Forelimb muscle (tissue), 1 donor: Measurements from ENCODE around the gene VPS16. TPM values are rescaled to one million over a fixed set of nuclear protein-coding genes. Genes with fewer than 3 reads are reported as not detected.

ENCODE experiments used
- DNase-seq: peaks from one replicate; pipeline ENCODE4 v3.0.0-alpha.2; 2013; ENCODE audit warnings: low read depth
- polyA plus RNA-seq: library from polyadenylated mRNA; unstranded; fragments of 120-200 nt; gene quantifications from one replicate; pipeline ENCODE4 v1.2.1, GENCODE V29; 2013; ENCODE audit not compliant: insufficient read length

The VPS16 gene
- polyA plus RNA-seq = 20.0 TPM

- DNase-seq = peak; percentile 68
These were observed at the start of gene VPS16, which contains the start of gene PCED1A for GRCh38 chr20:2840138-2840966. Gene VPS16 (plus strand): TSS chr20:2840745. CDS start chr20:2840775, 30 bp downstream. Gene PCED1A (minus strand): TSS chr20:2840655. CDS start chr20:2839912, 743 bp downstream.

DNA sequence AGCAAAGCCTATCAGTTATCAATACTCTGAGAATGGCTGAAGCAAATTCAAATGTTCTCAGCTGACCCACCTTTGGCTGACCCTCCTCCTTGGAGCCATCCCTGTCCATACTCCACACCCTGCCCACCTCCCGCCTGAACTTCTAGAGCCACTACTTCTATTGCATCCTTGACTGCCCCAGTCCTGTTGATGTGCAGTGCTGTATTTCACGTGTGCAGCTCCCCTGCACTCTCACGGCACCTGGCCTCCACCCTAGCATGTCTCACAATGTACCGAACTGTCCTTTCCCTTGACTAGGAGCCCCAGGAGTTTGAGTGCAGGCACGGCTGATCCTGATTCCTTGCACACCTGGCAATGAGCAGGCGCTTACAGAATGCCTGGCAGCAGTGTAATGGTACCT, 47.1 kb upstream of the VPS16 start:
- no peak for DNase-seq

GRCh38 chr20:2794202-2794748, 46.3 kb upstream of the VPS16 start:
- no peak for DNase-seq

DNA sequence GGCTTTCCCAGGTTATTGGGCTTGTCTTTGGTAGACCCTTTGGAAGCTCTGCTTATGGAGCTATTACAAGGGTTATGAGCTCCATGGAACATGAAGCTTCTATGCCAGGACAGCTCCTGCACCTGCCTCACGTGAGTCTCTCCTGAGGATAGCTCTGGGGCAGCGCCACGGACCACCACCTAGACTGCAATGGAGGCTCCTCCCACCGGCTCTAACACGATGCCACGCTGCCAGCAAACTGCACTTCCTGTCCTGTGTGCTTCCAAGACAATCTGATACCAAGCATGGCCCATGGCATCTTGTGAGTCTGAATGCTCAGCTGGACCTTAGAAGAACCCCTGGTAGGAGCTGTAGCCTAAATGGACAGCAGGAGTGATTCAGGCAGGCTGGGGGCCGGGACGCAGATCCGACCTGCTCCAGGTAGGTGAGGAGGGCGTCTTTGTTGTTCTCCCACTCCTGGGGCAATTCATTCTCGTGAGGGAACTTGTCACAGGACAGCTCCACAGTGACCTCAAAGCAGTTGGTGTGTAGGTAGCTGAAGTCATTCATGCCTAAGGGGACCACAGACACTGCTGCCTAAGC, 45.6 kb upstream of the VPS16 start:
- DNase-seq = no peak

DNA sequence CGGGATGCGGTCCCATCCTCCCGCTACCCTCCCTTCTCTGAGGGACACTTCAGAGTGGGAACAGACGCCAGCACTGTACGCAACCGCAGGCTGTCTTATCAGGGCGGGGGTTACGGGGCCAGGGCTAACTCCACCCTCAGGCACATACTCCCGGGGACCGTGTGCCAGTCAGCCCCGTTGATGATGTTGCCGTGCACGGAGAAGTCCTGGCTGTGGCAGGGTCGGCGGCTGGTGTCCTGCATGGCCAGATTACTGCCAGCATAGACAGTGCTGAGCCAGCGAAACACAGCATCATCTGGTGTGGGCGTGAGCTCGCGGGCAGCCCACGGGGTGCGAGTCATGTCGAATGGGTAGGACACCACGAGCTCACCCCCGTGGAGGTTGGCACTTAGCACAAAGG, 45.1 kb upstream of the VPS16 start:
- no peak for DNase-seq

- DNase-seq = no peak
These were observed 44.4 kb upstream of the VPS16 start for GRCh38 chr20:2796011-2796660.

- DNase-seq = no peak
These were observed 43.2 kb upstream of the VPS16 start for GRCh38 chr20:2797136-2797983.

GRCh38 chr20:2798095-2798805, 42.3 kb upstream of the VPS16 start:
- no peak for DNase-seq

DNA sequence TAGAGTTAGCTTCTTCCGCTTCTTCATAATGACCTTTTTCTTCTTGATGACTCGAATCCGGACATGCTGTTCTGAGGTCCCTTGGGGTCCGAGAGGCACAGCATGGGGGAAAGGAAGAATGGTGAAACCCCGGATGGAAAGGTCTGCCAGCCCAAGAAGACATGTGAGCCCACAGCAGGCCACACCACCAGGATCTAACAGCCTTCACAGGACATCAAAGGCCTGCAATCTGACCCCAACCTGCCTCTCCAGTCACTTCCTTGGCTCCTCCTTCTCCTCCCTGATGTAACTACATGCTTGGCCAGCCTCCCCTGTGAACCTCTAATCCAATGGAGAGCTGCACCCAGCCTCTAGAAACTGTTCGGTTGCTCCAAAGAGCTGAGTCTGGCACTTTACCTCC, 41.7 kb upstream of the VPS16 start:
- DNase-seq = no peak

DNA sequence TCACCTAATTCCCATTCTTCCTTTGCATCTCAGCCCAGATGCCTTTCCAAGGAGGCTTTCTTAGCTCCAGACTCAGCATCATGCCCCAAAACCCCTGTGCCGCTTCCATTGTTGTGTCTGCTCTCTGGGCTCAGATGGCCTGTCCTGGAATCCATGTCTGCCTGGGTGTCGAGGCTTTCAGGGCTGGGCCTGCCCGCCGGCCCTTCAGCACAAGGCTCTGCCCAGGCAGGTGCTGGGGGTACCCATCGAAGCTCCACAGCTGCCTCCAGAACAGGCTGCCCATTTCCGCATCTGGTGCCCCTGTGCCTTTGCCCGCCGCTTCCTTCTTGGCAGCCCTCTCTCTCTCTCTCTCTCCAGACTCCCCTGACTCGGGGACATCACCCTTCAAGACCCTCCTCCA, 41.3 kb upstream of the VPS16 start:
- no peak for DNase-seq

DNA sequence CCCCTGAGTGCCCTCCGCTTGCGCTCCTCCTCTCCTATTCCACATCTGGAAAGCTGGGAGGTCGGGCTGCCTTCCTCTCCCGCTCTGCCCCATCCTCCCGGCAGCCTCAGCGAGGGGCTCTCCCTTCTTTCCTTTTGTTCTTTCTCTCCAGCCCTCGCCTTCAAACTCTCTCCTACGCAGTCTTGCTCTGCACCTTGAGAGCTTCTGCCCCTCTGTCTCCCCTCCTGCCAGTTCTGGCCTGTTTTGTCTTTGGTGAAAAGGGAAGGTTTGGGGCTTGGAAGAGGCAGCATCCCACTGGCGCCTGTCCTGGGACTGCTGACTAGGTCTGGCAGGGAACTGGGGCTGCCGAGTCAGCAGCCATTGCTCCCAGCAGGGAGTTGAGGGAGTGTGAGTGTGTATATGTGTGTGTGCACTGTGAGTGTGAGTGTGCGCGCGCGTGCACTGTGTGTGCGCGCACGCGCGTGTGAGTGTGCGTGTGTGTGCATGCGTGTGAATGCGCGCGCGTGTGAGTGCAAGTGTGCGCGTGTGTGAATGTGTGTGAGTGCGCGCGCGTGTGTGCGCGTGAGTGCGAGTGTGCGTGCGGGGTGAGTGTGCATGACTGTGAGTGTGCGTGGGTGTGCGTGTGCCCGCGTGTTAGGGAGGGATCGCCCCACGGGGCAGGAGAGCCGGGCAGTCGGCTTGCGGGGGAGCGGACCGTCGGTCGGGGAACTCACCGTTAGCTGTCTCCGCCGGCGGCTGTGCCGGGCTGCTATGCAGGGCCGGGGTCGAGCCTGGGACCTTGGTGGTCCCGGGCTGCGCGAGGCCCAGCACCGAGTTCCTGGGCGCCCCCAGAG, 40.6 kb upstream of the VPS16 start:
- DNase-seq = no peak

GRCh38 chr20:2800521-2801285, 39.8 kb upstream of the VPS16 start, which contains the start of gene CPXM1:
Gene CPXM1 (minus strand): TSS chr20:2800627. CDS start chr20:2800572, 55 bp downstream.
- no peak for DNase-seq

DNA sequence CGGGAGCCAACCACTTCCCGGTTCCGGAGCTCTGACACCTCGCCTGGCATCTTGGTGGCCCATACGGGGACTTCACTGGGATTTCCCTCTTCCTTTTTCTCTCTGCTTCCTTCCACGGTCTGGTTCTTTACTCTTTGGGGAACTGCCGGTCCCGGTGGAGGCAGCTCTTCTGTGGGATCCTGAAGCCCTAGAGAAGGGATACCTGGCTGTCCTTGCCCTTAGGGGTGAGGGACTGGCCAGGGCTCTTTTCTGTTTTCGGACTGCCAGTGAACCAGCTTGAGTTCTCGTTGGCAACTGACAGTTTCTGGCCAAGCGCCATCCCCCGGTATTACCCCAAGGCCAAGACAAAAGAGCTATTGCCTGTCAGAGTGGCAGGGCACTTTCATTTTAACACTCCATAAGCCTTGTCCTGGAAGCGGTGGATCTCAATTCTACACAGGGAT, 39.2 kb upstream of the VPS16 start:
- DNase-seq = no peak

DNA sequence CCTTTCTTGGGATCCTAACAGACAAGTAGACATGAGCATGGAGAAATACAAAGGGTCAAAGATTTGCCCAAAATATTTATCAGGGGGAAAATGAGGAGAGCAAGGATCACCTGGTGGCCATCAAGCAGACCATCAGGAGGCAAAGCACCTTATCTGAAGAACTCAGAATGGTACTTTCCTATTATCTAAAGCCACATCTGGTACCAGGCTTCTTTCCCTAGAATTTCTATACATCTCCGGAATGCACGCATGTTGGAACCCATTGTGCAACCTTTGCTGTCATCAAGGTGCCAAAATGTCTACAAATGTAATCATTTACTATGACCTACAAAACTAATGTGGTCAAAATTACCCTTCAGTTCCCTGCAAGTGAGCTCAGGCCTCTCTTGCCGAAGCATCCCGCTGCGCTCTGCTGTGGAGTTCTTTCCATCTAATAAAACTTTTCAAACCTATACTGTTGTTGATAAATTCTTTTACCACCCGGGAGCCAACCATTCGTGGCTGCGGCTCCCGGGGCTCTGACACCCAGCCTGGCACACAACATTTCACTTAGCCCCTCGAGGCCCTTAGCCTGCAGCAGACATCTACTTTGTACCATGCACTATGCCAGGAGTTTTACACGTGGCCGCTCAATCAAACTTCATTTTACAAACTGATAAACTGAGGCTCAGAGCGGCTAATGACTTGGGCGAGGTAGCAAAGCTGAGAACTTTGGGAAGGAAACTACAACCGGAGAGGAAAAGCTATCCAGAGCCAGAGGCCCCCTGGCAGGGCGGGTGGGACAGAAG, 36.3 kb upstream of the VPS16 start:
- DNase-seq = no peak

- no peak for DNase-seq
These were observed 35.5 kb upstream of the VPS16 start for GRCh38 chr20:2804852-2805688.

DNA sequence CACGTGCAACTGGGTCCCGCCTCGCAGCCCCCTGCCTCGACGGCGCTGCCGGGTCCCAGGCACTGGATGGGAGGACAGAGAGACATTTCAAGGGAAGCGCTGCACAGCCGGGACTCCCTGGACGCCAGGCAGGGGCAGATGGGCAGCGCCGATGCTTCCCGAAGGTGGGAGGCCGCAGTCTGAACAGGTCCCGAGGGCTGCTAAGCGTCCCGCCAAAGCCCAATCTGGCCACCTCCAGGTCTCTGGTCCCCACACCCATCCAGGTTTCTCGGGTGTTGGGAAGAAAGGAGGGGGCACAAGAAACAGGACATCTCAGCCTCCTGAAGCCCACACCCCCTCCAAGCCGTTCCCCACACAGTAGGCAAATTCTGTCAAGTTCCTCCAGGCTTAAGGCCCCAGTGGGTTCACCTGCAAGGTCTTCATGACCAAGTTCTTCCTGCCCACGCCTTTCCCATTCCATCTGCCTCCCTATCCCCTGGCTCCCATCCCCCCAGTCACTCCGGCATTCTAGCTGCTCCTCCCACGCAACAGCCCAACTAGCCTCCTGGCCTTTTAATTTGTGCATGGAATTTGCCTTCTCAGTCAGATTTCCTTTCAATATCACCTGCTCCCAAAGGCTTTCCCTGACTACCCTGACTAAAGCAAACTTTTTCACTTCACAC, 34.7 kb upstream of the VPS16 start:
- no peak for DNase-seq

DNA sequence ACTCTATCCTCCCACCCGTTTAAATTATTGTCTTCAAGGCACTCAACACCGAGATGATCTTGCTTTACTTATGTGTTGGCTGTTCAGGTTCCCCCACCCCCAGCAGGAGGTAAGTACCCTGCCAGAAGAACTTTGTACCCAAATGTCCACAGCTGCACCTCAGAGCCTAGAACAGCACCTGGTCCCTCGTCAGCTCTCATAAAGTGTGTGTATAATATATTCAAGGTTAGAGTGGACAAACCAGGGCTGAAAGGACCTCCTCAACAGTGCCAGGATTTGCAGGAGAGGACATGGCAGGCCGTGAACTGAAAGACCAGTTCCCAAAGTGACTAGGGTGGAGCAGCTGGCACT, 34.2 kb upstream of the VPS16 start:
- DNase-seq = no peak
